IPS-15b (cell line): ENCODE measurements around the gene MAP2K1.

Experiments
- H3K27me3 ChIP-seq: one replicate; pipeline ENCODE4 v1.6.1; 2013; ENCODE audit warnings: low read length; ENCODE audit not compliant: control insufficient read depth, insufficient read depth
- H3K36me3 ChIP-seq: one replicate; pipeline ENCODE4 v1.6.1; 2013; ENCODE audit warnings: low read length; ENCODE audit not compliant: control insufficient read depth, insufficient read depth
- H3K4me1 ChIP-seq: one replicate; pipeline ENCODE4 v1.6.1; 2013; ENCODE audit warnings: mild to moderate bottlenecking, low read length; ENCODE audit not compliant: control insufficient read depth, insufficient read depth
- H3K4me3 ChIP-seq: one replicate; pipeline ENCODE4 v1.5.1; 2013; ENCODE audit warnings: low read depth, low read length
- H3K9ac ChIP-seq: one replicate; pipeline ENCODE4 v1.6.1; 2013; ENCODE audit warnings: low read depth, mild to moderate bottlenecking, low read length
- H3K9me3 ChIP-seq: one replicate; pipeline ENCODE4 v1.6.1; 2013; ENCODE audit warnings: mild to moderate bottlenecking, low read length; ENCODE audit not compliant: control insufficient read depth, insufficient read depth

Gene MAP2K1

DNA sequence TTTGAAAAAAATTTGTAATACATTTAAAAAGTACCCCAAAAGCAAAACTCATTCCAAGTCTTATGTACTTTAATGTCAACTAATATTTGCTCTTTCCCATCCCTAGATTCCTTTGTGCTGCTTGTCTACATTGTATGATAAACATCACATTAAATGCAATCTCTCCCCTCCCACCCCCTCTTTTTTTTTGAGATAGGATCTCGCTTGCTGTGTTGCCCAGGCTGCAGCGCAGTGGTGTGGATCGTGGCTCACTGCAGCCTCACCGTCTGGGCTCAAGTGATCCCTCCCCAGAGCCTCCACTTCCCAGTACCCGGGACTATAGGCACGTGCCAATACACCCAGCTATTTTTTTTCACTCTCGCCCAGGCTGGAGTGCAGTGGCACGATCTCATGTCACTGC lies 12.6 kb downstream of the MAP2K1 start:
- Histone ChIP-seq H3K4me3 (no peak overlapping the region), H3K27me3 (no peaks in the 10 kb centered on the region), H3K9ac (no peak overlapping the region), H3K9me3 (no peaks in the 10 kb centered on the region), H3K4me1 (peaks cover 15% of the 10 kb centered on the region), H3K36me3 (no peaks in the 10 kb centered on the region)

DNA sequence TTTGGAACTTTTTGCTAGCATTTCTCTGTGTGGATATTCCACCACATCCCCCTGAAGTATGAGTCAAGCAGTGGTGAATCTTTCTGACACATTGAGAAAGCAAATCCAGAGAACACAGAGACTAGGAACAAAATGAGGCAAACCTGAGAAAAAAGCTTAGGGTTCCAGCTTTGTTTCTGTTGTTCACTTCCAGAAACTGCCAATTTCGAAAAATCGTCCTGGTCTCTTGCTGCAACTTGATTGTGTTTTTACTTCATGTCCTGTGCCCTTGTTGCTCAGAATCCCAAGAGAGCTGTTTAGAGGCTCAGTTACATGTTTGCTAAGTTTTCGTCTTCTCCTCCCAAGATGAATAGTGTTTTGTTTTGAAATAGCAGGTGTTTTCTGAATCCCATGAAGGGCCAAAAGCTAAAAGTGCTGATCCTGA lies 13.7 kb downstream of the MAP2K1 start:
- Histone ChIP-seq H3K36me3 (no peaks in the 10 kb centered on the region), H3K4me3 (no peak overlapping the region), H3K4me1 (peaks cover 24% of the 10 kb centered on the region), H3K27me3 (no peaks in the 10 kb centered on the region), H3K9ac (no peak overlapping the region), H3K9me3 (no peaks in the 10 kb centered on the region)

DNA sequence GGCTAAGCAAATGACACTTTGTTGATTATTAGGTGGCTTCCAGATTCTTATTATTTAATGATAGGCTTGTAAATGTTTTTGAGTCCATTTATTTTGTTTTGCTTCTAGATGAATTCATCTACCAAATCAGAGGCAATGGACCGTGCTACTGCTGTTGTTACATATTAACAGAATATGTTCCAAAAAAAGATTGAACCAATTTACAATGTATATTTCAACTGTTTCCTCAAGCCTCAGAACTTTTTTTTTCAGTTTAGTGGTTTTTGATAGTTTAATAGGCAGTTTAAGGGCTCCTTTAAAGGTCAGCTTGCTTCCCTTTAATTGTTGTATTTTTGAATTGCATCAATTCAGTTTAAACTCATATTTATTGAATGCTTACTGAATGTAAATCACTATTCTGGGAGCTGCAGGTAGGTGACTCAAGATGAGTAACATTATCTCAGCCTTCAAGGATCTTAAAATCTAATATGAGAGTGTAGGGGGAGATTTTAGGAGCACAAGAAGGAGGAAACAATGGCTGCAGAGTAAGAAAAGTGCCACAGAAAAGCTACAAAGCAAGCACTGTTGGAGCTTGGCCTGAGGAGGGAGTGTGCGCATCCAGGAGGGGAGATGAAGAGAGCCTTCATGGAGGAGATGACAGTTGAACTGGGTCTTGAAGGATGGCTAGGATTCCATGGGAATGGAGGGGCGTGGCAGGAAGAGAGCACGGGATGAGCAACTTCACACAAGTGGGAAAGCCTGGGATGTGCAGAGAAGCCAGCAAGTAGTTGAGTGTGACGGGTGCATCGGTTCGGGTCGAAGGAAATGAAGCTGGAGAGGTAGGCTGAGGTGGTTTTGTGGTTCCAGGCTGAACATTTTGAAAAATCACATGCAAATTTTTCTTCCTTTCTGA lies 14.7 kb downstream of the MAP2K1 start:
- H3K27me3 ChIP-seq: no peaks in the 10 kb centered on the region
- H3K4me1 ChIP-seq: peaks cover 30% of the 10 kb centered on the region
- H3K9ac ChIP-seq: no peak overlapping the region
- H3K4me3 ChIP-seq: no peak overlapping the region
- H3K36me3 ChIP-seq: no peaks in the 10 kb centered on the region
- no peaks in the 10 kb centered on the region for H3K9me3 ChIP-seq

DNA sequence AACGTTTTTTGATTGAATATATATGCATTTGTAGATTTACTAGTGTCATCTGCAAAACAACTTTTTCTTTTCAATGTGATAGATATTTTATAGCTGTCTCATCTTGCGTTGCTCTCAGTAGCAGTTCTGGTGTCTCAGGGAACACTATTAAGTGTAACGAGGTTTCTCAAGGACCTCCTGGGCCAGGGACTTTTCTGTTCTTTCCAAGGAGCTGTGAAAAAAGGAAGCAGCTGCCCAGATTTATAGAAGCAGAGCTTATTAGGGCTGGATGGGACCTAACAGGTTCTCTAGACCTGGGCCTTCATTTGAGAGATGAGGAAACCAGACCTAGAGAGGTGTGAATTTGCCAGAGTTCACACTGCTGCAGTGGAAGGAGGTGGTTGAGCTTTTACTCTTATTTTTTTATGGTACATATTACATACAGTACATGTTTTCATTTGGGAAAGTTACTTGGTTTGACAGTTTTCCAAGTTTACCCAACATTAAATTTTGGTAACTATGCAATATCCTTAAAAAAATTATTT lies 16.1 kb downstream of the MAP2K1 start:
- Histone ChIP-seq H3K9ac (no peak overlapping the region), H3K4me1 (peaks cover 30% of the 10 kb centered on the region), H3K4me3 (no peak overlapping the region), H3K9me3 (no peaks in the 10 kb centered on the region), H3K36me3 (no peaks in the 10 kb centered on the region), H3K27me3 (no peaks in the 10 kb centered on the region)

DNA sequence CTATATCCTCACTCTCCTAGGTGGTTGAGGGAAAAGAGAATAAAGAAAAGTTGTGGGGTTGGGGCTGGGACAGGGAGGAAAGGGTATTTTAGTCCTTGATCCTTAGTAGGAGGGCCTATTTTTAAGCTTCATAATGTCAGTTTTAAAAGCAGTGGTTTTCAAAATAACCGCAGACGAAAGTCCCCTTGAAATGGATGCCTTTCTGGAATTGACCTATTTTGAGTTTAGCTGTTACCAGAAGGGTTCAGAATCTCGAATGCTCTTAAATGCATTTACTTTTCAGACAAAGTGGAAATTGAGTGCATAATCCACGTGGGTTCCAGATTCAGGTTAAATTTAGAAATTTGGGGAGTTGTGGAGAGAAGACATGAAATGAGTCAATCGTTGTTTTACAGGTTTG lies 16.6 kb downstream of the MAP2K1 start:
- Histone ChIP-seq H3K4me3 (no peak overlapping the region), H3K36me3 (no peaks in the 10 kb centered on the region), H3K27me3 (no peaks in the 10 kb centered on the region), H3K9me3 (no peaks in the 10 kb centered on the region), H3K4me1 (peaks cover 30% of the 10 kb centered on the region), H3K9ac (peak overlapping the region; percentile 37)

DNA sequence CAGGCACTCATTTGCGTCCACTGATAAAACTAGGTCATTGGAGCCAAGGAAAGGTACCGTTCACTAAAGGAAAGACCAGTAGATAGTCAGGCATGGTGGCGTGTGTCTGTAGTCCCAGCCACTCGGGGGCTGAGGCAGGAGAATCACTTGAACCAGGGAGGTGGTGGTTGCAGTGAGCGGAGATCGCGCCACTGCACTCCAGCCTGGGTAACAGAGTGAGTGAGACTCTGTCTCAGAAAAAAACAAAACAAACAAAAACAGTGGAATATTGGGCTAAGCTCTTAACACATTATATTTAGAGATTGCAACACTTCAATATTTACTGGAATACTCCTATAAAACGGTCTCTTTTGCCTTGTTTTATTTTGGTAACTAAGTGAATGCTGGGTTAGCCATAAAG lies 17.4 kb downstream of the MAP2K1 start:
- Histone ChIP-seq H3K9me3 (no peaks in the 10 kb centered on the region), H3K4me3 (no peak overlapping the region), H3K9ac (no peak overlapping the region), H3K4me1 (peaks cover 30% of the 10 kb centered on the region), H3K36me3 (no peaks in the 10 kb centered on the region), H3K27me3 (no peaks in the 10 kb centered on the region)

DNA sequence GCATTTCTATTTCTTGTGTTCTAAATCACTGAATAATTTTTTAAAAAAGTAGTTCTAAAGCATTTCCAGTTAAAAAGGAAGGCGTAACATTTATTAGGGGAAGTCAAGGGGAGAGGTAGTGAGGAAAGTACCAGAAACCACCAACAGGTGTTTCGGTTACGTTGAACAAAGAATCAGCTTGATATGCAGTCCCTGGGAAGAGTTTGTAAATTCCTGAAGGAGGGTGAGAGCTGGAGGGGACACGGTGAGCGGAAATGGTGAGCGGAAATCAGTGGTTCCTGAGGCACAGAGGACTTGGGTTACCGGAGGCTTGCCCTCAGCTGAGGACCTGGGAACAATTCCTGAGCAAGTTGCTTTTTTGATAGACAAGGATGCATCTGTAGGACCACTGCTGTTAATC lies 17.8 kb downstream of the MAP2K1 start:
- no peaks in the 10 kb centered on the region for H3K9me3 ChIP-seq
- no peak overlapping the region for H3K4me3 ChIP-seq
- peaks cover 30% of the 10 kb centered on the region for H3K4me1 ChIP-seq
- H3K27me3 ChIP-seq: no peaks in the 10 kb centered on the region
- no peak overlapping the region for H3K9ac ChIP-seq
- H3K36me3 ChIP-seq: no peaks in the 10 kb centered on the region

DNA sequence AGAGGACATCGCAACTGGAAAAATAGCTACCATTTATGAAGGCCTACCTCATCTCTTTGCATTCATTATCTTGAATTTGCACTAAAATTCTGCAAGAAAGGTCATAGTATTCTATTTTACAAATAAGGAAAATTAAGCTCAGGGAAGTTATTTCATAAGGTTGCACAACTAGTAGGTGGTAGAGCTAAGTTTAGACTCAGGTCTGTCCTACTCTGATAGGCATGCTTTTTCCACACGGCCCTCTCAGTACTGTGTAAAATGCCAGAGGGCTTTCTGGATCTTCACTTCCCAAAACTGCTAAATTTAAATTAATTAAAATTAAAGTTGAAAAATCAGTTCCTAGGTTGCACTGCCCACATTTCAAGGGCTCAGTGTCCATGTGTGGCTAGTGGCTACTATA lies 18.3 kb downstream of the MAP2K1 start:
- Histone ChIP-seq H3K27me3 (no peaks in the 10 kb centered on the region), H3K4me3 (no peak overlapping the region), H3K9ac (no peak overlapping the region), H3K36me3 (no peaks in the 10 kb centered on the region), H3K9me3 (no peaks in the 10 kb centered on the region), H3K4me1 (peaks cover 30% of the 10 kb centered on the region)

DNA sequence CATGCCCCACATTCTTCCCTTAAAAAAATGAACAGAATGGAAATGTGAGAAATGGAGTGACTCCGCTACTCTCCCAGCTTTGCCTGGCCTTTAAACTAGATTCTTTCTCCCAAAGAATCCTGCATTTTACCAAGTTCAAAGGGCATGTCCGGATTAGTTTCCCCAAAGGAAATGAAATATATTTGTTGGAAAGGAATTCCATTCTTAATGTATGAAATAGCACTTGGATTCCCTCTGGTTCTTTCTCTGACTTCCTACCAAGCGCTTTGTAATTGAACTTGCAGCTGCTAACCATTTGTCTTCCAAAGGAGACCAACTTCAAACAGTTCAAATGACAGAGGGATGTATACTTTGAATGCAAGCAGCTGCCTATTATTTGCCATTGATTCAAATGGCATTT lies 18.9 kb downstream of the MAP2K1 start:
- H3K36me3 ChIP-seq: no peaks in the 10 kb centered on the region
- no peaks in the 10 kb centered on the region for H3K27me3 ChIP-seq
- no peaks in the 10 kb centered on the region for H3K9me3 ChIP-seq
- H3K4me1 ChIP-seq: peaks cover 30% of the 10 kb centered on the region
- H3K9ac ChIP-seq: no peak overlapping the region
- no peak overlapping the region for H3K4me3 ChIP-seq

DNA sequence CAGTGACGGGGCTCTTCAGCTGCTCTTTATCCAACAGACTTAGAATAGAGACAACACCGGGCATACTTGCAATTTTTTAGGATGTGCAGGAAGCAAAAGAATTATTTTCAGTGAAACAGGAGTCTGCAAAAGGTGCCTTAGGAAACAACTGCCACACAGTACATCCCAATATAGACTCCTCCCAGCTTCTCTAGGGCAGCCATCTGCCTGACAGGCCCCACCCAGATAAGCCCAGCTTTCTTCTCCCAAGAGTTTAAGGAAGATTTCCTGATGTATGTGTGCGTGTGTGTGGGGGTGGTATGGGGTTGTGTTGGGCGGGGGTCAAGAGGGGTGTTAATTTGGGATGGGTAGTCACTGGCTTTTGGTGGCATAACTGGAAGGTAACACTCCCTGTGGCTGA lies 21.5 kb downstream of the MAP2K1 start:
- Histone ChIP-seq H3K4me1 (peaks cover 29% of the 10 kb centered on the region), H3K9me3 (no peaks in the 10 kb centered on the region), H3K36me3 (no peaks in the 10 kb centered on the region), H3K4me3 (no peak overlapping the region), H3K9ac (no peak overlapping the region), H3K27me3 (no peaks in the 10 kb centered on the region)

DNA sequence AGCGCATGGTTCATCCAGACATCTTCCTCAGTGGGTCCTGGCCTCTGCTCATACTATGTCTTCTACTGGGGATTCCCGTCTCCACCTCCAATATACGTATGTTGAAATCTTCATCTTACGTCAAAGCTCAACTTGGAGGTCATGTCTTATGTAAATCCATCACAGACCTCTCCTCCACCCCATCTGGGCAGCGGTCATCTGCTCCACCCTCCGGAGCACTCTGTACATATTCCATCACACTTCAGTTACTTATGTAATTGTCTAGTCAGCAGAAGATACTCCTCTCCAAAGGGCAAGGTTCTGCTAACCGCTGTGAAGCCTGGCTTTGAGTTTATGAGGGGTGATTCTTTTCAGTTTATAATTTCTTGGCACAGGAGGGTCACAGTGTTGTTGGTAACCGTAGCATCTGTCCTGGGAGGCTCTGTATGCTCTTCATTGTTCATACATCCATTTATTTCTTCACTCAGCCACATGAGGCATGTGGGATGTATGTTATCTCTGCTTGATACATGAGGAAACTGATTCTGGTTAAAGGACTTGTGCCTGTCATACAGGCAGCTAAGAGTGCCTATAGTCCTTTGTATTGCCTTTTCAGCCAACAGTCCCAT lies 22.1 kb downstream of the MAP2K1 start:
- H3K4me1 ChIP-seq: peaks cover 24% of the 10 kb centered on the region
- no peaks in the 10 kb centered on the region for H3K27me3 ChIP-seq

DNA sequence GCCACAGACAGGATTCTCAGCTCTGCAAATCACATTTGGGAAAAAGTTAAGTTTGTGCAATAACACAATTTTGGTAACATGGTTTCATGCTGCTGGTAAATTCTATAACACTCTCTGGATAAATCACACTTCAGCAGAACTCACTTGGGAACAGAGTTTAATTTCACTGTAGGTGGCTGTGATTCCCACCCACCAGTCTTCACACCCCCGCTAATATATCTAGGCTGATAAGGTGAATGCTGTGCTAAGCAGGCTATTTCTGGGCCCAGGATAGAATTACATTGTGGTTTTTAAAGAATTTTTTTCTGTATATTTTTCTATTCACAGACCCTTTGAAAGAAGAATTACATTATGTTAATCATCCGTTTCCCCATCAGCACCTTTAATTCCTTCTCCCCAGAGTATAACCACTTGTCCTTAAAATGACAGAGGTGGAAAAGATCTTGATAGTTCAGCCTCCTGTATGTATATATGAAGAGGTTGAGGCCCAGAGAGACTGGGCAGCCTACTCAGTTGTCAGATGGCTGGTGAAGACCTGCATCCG lies 22.9 kb downstream of the MAP2K1 start:
- Histone ChIP-seq H3K4me1 (peaks cover 18% of the 10 kb centered on the region), H3K9ac (no peak overlapping the region)

More for the DNA sequence above, 22.1 kb downstream of the MAP2K1 start:
- Histone ChIP-seq H3K9ac (no peak overlapping the region), H3K36me3 (no peaks in the 10 kb centered on the region), H3K9me3 (peaks cover 4% of the 10 kb centered on the region), H3K4me3 (no peak overlapping the region)

More for the DNA sequence above, 22.9 kb downstream of the MAP2K1 start:
- Histone ChIP-seq H3K9me3 (peaks cover 6% of the 10 kb centered on the region), H3K36me3 (no peaks in the 10 kb centered on the region), H3K4me3 (no peak overlapping the region), H3K27me3 (no peaks in the 10 kb centered on the region)
